CD4-positive, CD25-positive, alpha-beta regulatory T cell (primary cell): ENCODE measurements around the gene NUP50. TPM values are rescaled to one million over a fixed set of nuclear protein-coding genes. Genes with fewer than 3 reads are reported as not detected.
A peak's percentile ranks its signal among the peaks of the same experiment; 100 is the strongest.

Source experiments
- ATAC-seq, 2 donors: fragments of 150-1000 bp; cut with Tn5 transposase; one replicate each; pipeline ENCODE4 v1.10.0; 2021; ENCODE audit warnings: low read depth in 2 of 2, moderate number of reproducible peaks in 2 of 2, moderate library complexity in 1 of 2
- DNase-seq, 3 donors: peaks; one replicate each; pipeline versions ENCODE4 v3.0.0 to v3.0.0-alpha.2; 2012 to 2022; ENCODE audit warnings: mixed read lengths in 1 of 3
- H3K27ac ChIP-seq: one replicate; pipeline ENCODE4 v1.7.0; 2013; ENCODE audit warnings: mild to moderate bottlenecking, low read length; ENCODE audit not compliant: insufficient read depth, poor library complexity, severe bottlenecking
- H3K27me3 ChIP-seq: one replicate; pipeline ENCODE4 v1.7.0; 2013; ENCODE audit warnings: low read length; ENCODE audit not compliant: control insufficient read depth, insufficient read depth
- H3K36me3 ChIP-seq: one replicate; pipeline ENCODE4 v1.7.0; 2013; ENCODE audit warnings: mild to moderate bottlenecking, low read length, moderate library complexity; ENCODE audit not compliant: control insufficient read depth, insufficient read depth
- H3K4me1 ChIP-seq: 2 replicates; pipeline ENCODE4 v1.7.0; 2013; ENCODE audit warnings: mild to moderate bottlenecking, low read length; ENCODE audit not compliant: insufficient read depth, control insufficient read depth, poor library complexity, severe bottlenecking
- H3K4me3 ChIP-seq: one replicate; pipeline ENCODE4 v1.7.0; 2013; ENCODE audit warnings: low read depth, mild to moderate bottlenecking, low read length, moderate library complexity
- H3K9me3 ChIP-seq, 2 experiments: 1 replicate in 1 of 2; 2 replicates in 1 of 2; pipeline ENCODE4 v1.7.0; 2013; ENCODE audit warnings: low read length in 2 of 2, mild to moderate bottlenecking in 1 of 2, moderate library complexity in 1 of 2; ENCODE audit not compliant: control insufficient read depth in 2 of 2
- H3K27ac Mint-ChIP-seq, 3 donors: one replicate each; pipeline ENCODE4 v1.8.0; 2020 to 2022; ENCODE audit warnings: mild to moderate bottlenecking in 3 of 3, mixed read lengths in 3 of 3, moderate library complexity in 2 of 3
- H3K27me3 Mint-ChIP-seq: one replicate; pipeline ENCODE4 v1.8.0; 2022; ENCODE audit warnings: mild to moderate bottlenecking, mixed read lengths
- H3K36me3 Mint-ChIP-seq: one replicate; pipeline ENCODE4 v1.8.0; 2020; ENCODE audit warnings: mixed read lengths
- H3K4me1 Mint-ChIP-seq, 4 donors: one replicate each; pipeline ENCODE4 v1.8.0; 2020 to 2022; ENCODE audit warnings: mixed read lengths in 4 of 4, mild to moderate bottlenecking in 1 of 4
- H3K4me3 Mint-ChIP-seq, 4 donors: one replicate each; pipeline ENCODE4 v1.8.0; 2020 to 2022; ENCODE audit warnings: mild to moderate bottlenecking in 4 of 4, mixed read lengths in 4 of 4, moderate library complexity in 3 of 4
- H3K9me3 Mint-ChIP-seq, 7 donors: one replicate each; pipeline ENCODE4 v1.8.0; 2020 to 2022; ENCODE audit warnings: mixed read lengths in 7 of 7, mild to moderate bottlenecking in 3 of 7, moderate library complexity in 2 of 7
- polyA plus RNA-seq, 4 donors: library from polyadenylated mRNA; unstranded; fragments of 300-500 nt; fragmentation: Illumina TruSeq; gene quantifications; one replicate each; pipeline ENCODE4 v1.2.3, GENCODE V29; 2021
- total RNA-seq: library from RNA; stranded (reverse); gene quantifications from one replicate; pipeline ENCODE4 v1.2.3, GENCODE V29; 2022

The NUP50 gene
- total and polyA plus RNA-seq, 5 donors from 2014 or later, result 52.0 to 98.8 (median 68.4) TPM

GRCh38 chr22:45207981-45208664, 44.4 kb downstream of the NUP50 start:
- Histone ChIP-seq H3K4me3 (no peak overlapping the region), H3K27me3 (no peaks in the 10 kb centered on the region), H3K27ac (no peak overlapping the region), H3K4me1 (no peaks in the 10 kb centered on the region), H3K9me3 (no peaks in the 10 kb centered on the region), H3K36me3 (peaks cover 2% of the 10 kb centered on the region)
- Mint-ChIP-seq H3K4me1 (peaks cover 0 to 5% (median 2%) of the 10 kb centered on the region in 4 donors), H3K27ac (no peak overlapping the region), H3K27me3 (no peaks in the 10 kb centered on the region), H3K4me3 (no peak overlapping the region), H3K36me3 (peaks cover 11% of the 10 kb centered on the region), H3K9me3 (no peaks in the 10 kb centered on the region)
- DNase-seq, result no peak
- ATAC-seq, result no peak

- H3K4me1 ChIP-seq, result no peaks in the 10 kb centered on the region
- H3K27me3 Mint-ChIP-seq, result no peaks in the 10 kb centered on the region
- H3K27ac Mint-ChIP-seq, result peak overlapping the region in 1 of 3 donors; percentile 52
- H3K9me3 Mint-ChIP-seq, result no peaks in the 10 kb centered on the region
- H3K36me3 ChIP-seq, result peaks cover 2% of the 10 kb centered on the region
- no peak overlapping the region for H3K4me3 Mint-ChIP-seq
- H3K9me3 ChIP-seq, result no peaks in the 10 kb centered on the region
- ATAC-seq (no peak), DNase-seq (no peak)
- H3K27ac ChIP-seq, result no peak overlapping the region
- H3K27me3 ChIP-seq, result no peaks in the 10 kb centered on the region
- H3K4me3 ChIP-seq, result no peak overlapping the region
- peaks cover 11% of the 10 kb centered on the region for H3K36me3 Mint-ChIP-seq
- peaks cover 0 to 5% (median 2%) of the 10 kb centered on the region in 4 donors for H3K4me1 Mint-ChIP-seq
Observed at GRCh38 chr22:45208696-45208992, 44.9 kb downstream of the NUP50 start.

GRCh38 chr22:45208993-45209838, 45.5 kb downstream of the NUP50 start:
- peaks cover 0 to 7% (median 3%) of the 10 kb centered on the region in 4 donors for H3K4me1 Mint-ChIP-seq

GRCh38 chr22:45210174-45210573, 46.4 kb downstream of the NUP50 start:
- Mint-ChIP-seq H3K4me1 (peaks cover 0 to 9% (median 3%) of the 10 kb centered on the region in 4 donors), H3K4me3 (no peak overlapping the region), H3K27ac (no peak overlapping the region), H3K36me3 (peaks cover 7% of the 10 kb centered on the region), H3K27me3 (no peaks in the 10 kb centered on the region), H3K9me3 (no peaks in the 10 kb centered on the region)
- ATAC-seq (no peak), DNase-seq (no peak)
- Histone ChIP-seq H3K4me1 (no peaks in the 10 kb centered on the region), H3K36me3 (peaks cover 2% of the 10 kb centered on the region), H3K27me3 (no peaks in the 10 kb centered on the region), H3K27ac (no peak overlapping the region), H3K4me3 (no peak overlapping the region), H3K9me3 (no peaks in the 10 kb centered on the region)

More at GRCh38 chr22:45208993-45209838, 45.5 kb downstream of the NUP50 start:
- peaks cover 11% of the 10 kb centered on the region for H3K36me3 Mint-ChIP-seq
- ATAC-seq (no peak), DNase-seq (peak in 1 of 3 donors; percentile 17)
- H3K27me3 ChIP-seq, result no peaks in the 10 kb centered on the region
- no peak overlapping the region for H3K4me3 ChIP-seq
- no peaks in the 10 kb centered on the region for H3K27me3 Mint-ChIP-seq
- H3K4me3 Mint-ChIP-seq, result no peak overlapping the region
- H3K27ac Mint-ChIP-seq, result peak overlapping the region in 1 of 3 donors; percentile 52
- H3K36me3 ChIP-seq, result peaks cover 2% of the 10 kb centered on the region
- H3K9me3 Mint-ChIP-seq, result no peaks in the 10 kb centered on the region
- H3K4me1 ChIP-seq, result no peaks in the 10 kb centered on the region
- H3K27ac ChIP-seq, result no peak overlapping the region
- no peaks in the 10 kb centered on the region for H3K9me3 ChIP-seq

GRCh38 chr22:45210577-45210976, 46.9 kb downstream of the NUP50 start:
- no peaks in the 10 kb centered on the region for H3K27me3 Mint-ChIP-seq
- ATAC-seq (no peak), DNase-seq (no peak)
- Histone ChIP-seq H3K4me1 (no peaks in the 10 kb centered on the region), H3K27ac (no peak overlapping the region), H3K27me3 (no peaks in the 10 kb centered on the region), H3K4me3 (no peak overlapping the region), H3K9me3 (no peaks in the 10 kb centered on the region), H3K36me3 (peaks cover 2% of the 10 kb centered on the region)
- H3K4me1 Mint-ChIP-seq, result peaks cover 0 to 9% (median 3%) of the 10 kb centered on the region in 4 donors
- no peak overlapping the region for H3K4me3 Mint-ChIP-seq
- no peak overlapping the region for H3K27ac Mint-ChIP-seq
- peaks cover 7% of the 10 kb centered on the region for H3K36me3 Mint-ChIP-seq
- H3K9me3 Mint-ChIP-seq, result no peaks in the 10 kb centered on the region

GRCh38 chr22:45210991-45211390, 47.3 kb downstream of the NUP50 start:
- Mint-ChIP-seq H3K4me1 (peaks cover 0 to 9% (median 3%) of the 10 kb centered on the region in 4 donors), H3K36me3 (peaks cover 3% of the 10 kb centered on the region), H3K27ac (no peak overlapping the region), H3K27me3 (no peaks in the 10 kb centered on the region), H3K4me3 (no peak overlapping the region), H3K9me3 (no peaks in the 10 kb centered on the region)
- H3K36me3 ChIP-seq, result peaks cover 2% of the 10 kb centered on the region
- ATAC-seq, result no peak
- H3K4me3 ChIP-seq, result no peak overlapping the region
- no peaks in the 10 kb centered on the region for H3K27me3 ChIP-seq
- no peaks in the 10 kb centered on the region for H3K4me1 ChIP-seq
- no peaks in the 10 kb centered on the region for H3K9me3 ChIP-seq
- no peak for DNase-seq
- H3K27ac ChIP-seq, result no peak overlapping the region

GRCh38 chr22:45211435-45211834, 47.7 kb downstream of the NUP50 start:
- Mint-ChIP-seq H3K4me3 (no peak overlapping the region), H3K9me3 (no peaks in the 10 kb centered on the region), H3K27ac (no peak overlapping the region)

More at GRCh38 chr22:45211435-45211834, 47.7 kb downstream of the NUP50 start:
- Histone ChIP-seq H3K27me3 (no peaks in the 10 kb centered on the region), H3K4me3 (no peak overlapping the region), H3K4me1 (no peaks in the 10 kb centered on the region), H3K27ac (no peak overlapping the region), H3K9me3 (no peaks in the 10 kb centered on the region), H3K36me3 (peaks cover 2% of the 10 kb centered on the region)
- no peak for ATAC-seq
- no peaks in the 10 kb centered on the region for H3K36me3 Mint-ChIP-seq
- no peaks in the 10 kb centered on the region for H3K27me3 Mint-ChIP-seq
- DNase-seq, result no peak
- H3K4me1 Mint-ChIP-seq, result peaks cover 0 to 9% (median 3%) of the 10 kb centered on the region in 4 donors
